ENCODE results near the gene MRPL53. TPM values are rescaled to one million over a fixed set of nuclear protein-coding genes. Genes with fewer than 3 reads are reported as not detected.

MRPL53 gene
- total and polyA plus RNA-seq, 2 experiments from 2014 or later: 7.7 to 65.1 TPM

GRCh38 chr2:74496997-74497776, 24.7 kb upstream of the MRPL53 start:
- Histone ChIP-seq H3F3A (replicated peaks; ENCODE audit: low read depth) (peaks cover 36% of the 10 kb centered on the region), H2AFZ (peak overlapping the region; percentile 98; the same call in 1 of the 2 replicates), H3K27ac (ENCODE audit: low read depth) (no peak overlapping the region), H4K20me1 (replicated peaks; ENCODE audit: insufficient read depth) (peaks cover 8% of the 10 kb centered on the region; the same call in 1 of the 2 replicates), H3K27me3 (ENCODE audit: insufficient read depth) (peaks cover 82% of the 10 kb centered on the region), H3K9me2 (ENCODE audit: insufficient read depth) (no peaks in the 10 kb centered on the region), H3K36me3 (ENCODE audit: insufficient read depth) (0 out of 2 replicates have a peak, but pooled peaks cover 4% of the 10 kb centered on the region), H3K4me3 (peak overlapping the region; percentile 69), H3K4me1 (ENCODE audit: insufficient read depth) (peaks cover 40% of the 10 kb centered on the region), H3K79me2 (replicated peaks; ENCODE audit: insufficient read depth) (no peaks in the 10 kb centered on the region), H3K4me2 (peak overlapping the region; percentile 95)
- H3K36me3 Mint-ChIP-seq (ENCODE audit: low read depth): peaks cover 17% of the 10 kb centered on the region
- H3K27me3 Mint-ChIP-seq (ENCODE audit: insufficient read depth, low read depth, poor library complexity): peaks cover 71% of the 10 kb centered on the region
- DNase-seq (ENCODE audit: low spot score): no peak
- H3K4me1 Mint-ChIP-seq: peaks cover 37% of the 10 kb centered on the region
- H3K27ac Mint-ChIP-seq: no peak overlapping the region
- no peak; the same call in 1 of the 2 replicates for TF ChIP-seq POLR2AphosphoS5 (IDR thresholded peaks at IDR 0.05; ENCODE audit: low read depth)
- TF ChIP-seq ZNF114 (CRISPR knock-in tag; IDR thresholded peaks at IDR 0.05): no peak
- no peak for TF ChIP-seq STAT1 (IDR thresholded peaks at IDR 0.05; ENCODE audit: unreplicated experiment)
- TF ChIP-seq CTCF (conservative IDR thresholded peaks at IDR 0.05; ENCODE audit: low read depth in 2 of 2): no peak
- no peak for TF ChIP-seq EZH2phosphoT487 (IDR thresholded peaks at IDR 0.05; ENCODE audit: unreplicated experiment)
- peak; percentile 53 for TF ChIP-seq EZH2 (IDR thresholded peaks at IDR 0.05; ENCODE audit: low read depth, unreplicated experiment)
- no peaks in the 10 kb centered on the region for H3K9me3 Mint-ChIP-seq
- peak overlapping the region; percentile 77 for H3K4me3 Mint-ChIP-seq
- no peak for ATAC-seq

GRCh38 chr2:74495440-74495839, 23.0 kb upstream of the MRPL53 start:
- H3F3A ChIP-seq (replicated peaks; ENCODE audit: low read depth): peaks cover 26% of the 10 kb centered on the region
- H4K20me1 ChIP-seq (replicated peaks; ENCODE audit: insufficient read depth): peaks cover 3% of the 10 kb centered on the region; the same call in 1 of the 2 replicates
- no peak overlapping the region for H3K4me3 ChIP-seq
- 0 out of 2 replicates have a peak, but pooled peaks cover 5% of the 10 kb centered on the region for H3K36me3 ChIP-seq (ENCODE audit: insufficient read depth)
- no peak for DNase-seq (ENCODE audit: low spot score)
- peaks cover 24% of the 10 kb centered on the region for H3K4me1 ChIP-seq (ENCODE audit: insufficient read depth)
- Mint-ChIP-seq H3K27me3 (ENCODE audit: insufficient read depth, low read depth, poor library complexity) (peaks cover 58% of the 10 kb centered on the region), H3K9me3 (no peaks in the 10 kb centered on the region), H3K4me1 (peaks cover 22% of the 10 kb centered on the region), H3K36me3 (ENCODE audit: low read depth) (peaks cover 31% of the 10 kb centered on the region), H3K27ac (no peak overlapping the region), H3K4me3 (no peak overlapping the region)
- no peak overlapping the region for H3K27ac ChIP-seq (ENCODE audit: low read depth)
- TF ChIP-seq, protein P1, sequence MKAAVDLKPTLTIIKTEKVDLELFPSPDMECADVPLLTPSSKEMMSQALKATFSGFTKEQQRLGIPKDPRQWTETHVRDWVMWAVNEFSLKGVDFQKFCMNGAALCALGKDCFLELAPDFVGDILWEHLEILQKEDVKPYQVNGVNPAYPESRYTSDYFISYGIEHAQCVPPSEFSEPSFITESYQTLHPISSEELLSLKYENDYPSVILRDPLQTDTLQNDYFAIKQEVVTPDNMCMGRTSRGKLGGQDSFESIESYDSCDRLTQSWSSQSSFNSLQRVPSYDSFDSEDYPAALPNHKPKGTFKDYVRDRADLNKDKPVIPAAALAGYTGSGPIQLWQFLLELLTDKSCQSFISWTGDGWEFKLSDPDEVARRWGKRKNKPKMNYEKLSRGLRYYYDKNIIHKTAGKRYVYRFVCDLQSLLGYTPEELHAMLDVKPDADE (IDR thresholded peaks at IDR 0.05): no peak
- TF ChIP-seq POLR2AphosphoS5 (IDR thresholded peaks at IDR 0.05; ENCODE audit: low read depth): no peak
- TF ChIP-seq NANOG (IDR thresholded peaks at IDR 0.05; ENCODE audit: borderline replicate concordance): no peak
- no peak for TF ChIP-seq CTCF (conservative IDR thresholded peaks at IDR 0.05; ENCODE audit: low read depth in 2 of 2)
- TF ChIP-seq CREB1 (CRISPR knock-in tag; IDR thresholded peaks at IDR 0.05; ENCODE audit: low read depth): no peak
- no peak overlapping the region for H2AFZ ChIP-seq
- H3K9me2 ChIP-seq (ENCODE audit: insufficient read depth): no peaks in the 10 kb centered on the region
- H3K4me2 ChIP-seq: no peak overlapping the region
- H3K27me3 ChIP-seq (ENCODE audit: insufficient read depth): peaks cover 65% of the 10 kb centered on the region
- H3K79me2 ChIP-seq (replicated peaks; ENCODE audit: insufficient read depth): no peaks in the 10 kb centered on the region
- ATAC-seq: no peak
